Cardiac muscle cell (in vitro differentiated cells and primary cell): Measurements from ENCODE around the gene SYNJ2. TPM values are rescaled to one million over a fixed set of nuclear protein-coding genes. Genes with fewer than 3 reads are reported as not detected.
A peak's percentile ranks its signal among the peaks of the same experiment; 100 is the strongest.

Experiments
- DNase-seq, 2 donors: peaks; one replicate each; pipeline versions ENCODE4 v3.0.0 to v3.0.0-alpha.2; 2010 to 2017; ENCODE audit warnings: low read depth in 1 of 2, low spot score in 1 of 2
- H3K27ac ChIP-seq: fragments of 200-600 bp; sonication (generic); 2 replicates; pipeline ENCODE4 v1.5.1; 2016
- H3K27me3 ChIP-seq: fragments of 200-600 bp; sonication (generic); 2 replicates; pipeline ENCODE4 v1.6.0; 2016; ENCODE audit warnings: control low read depth
- H3K36me3 ChIP-seq: fragments of 200-600 bp; sonication (generic); 2 replicates; pipeline ENCODE4 v1.5.1; 2016; ENCODE audit warnings: control low read depth
- H3K4me1 ChIP-seq: fragments of 200-600 bp; sonication (generic); 2 replicates; pipeline ENCODE4 v1.8.1; 2017; ENCODE audit warnings: low read depth, mild to moderate bottlenecking, mixed run types
- H3K4me3 ChIP-seq: fragments of 200-600 bp; sonication (generic); 2 replicates; pipeline ENCODE4 v1.5.1; 2016; ENCODE audit warnings: mild to moderate bottlenecking
- H3K9me3 ChIP-seq: fragments of 200-600 bp; sonication (generic); 2 replicates; pipeline ENCODE4 v1.5.1; 2017; ENCODE audit warnings: low read depth, mild to moderate bottlenecking, control low read depth
- polyA plus RNA-seq: library from polyadenylated mRNA; unstranded; fragments of >200 nt; fragmentation: Nextera tagmentation; extraction: Ambion mirVana; gene quantifications from 2 replicates; pipeline ENCODE4 v1.2.1, GENCODE V29; 2016
- total RNA-seq: library from RNA; depleted of rRNA; stranded (reverse); fragments of >200 nt; gene quantifications from 2 replicates; pipeline ENCODE4 v1.2.3, GENCODE V29; 2016
- TF ChIP-seq, protein P1 (sequence below): IDR thresholded peaks from 2 replicates; pipeline ENCODE4 v1.5.1; 2012; ENCODE audit warnings: low read depth, mild to moderate bottlenecking, low read length

SYNJ2 gene
- total and polyA plus RNA-seq, 2 experiments from 2014 or later, result 2.1 to 2.9 TPM

DNA sequence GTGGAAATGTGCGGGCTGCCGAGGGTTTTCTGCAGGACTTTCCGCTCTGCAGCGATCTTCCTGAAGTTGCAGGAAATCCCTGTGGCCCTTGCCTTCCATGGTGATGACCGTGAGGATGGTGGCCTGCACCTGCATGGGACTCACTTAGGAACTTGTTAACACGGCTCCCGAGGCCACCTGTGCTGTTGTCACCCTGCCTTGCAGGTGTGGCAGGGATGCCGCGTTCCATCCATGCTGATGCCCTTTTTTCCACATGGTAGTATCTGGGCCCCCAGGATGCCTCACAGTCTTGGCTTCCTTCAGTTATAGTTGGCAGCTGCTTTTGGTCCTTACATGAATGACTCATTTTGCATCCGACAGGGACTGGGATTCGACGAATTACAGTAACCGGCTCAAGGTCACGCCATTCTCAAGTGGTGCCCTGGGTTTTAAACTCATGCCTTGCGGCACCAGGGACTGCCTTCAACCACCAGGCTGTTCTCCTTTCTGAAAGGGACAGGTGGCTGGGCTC, 37.2 kb downstream of the SYNJ2 start:
- Histone ChIP-seq H3K27me3 (no peaks in the 10 kb centered on the region), H3K36me3 (no peaks in the 10 kb centered on the region), H3K27ac (no peak overlapping the region), H3K9me3 (no peaks in the 10 kb centered on the region), H3K4me1 (no peaks in the 10 kb centered on the region), H3K4me3 (no peak overlapping the region)
- DNase-seq, result peak in 1 of 2 donors; percentile 63
- TF ChIP-seq, protein P1, sequence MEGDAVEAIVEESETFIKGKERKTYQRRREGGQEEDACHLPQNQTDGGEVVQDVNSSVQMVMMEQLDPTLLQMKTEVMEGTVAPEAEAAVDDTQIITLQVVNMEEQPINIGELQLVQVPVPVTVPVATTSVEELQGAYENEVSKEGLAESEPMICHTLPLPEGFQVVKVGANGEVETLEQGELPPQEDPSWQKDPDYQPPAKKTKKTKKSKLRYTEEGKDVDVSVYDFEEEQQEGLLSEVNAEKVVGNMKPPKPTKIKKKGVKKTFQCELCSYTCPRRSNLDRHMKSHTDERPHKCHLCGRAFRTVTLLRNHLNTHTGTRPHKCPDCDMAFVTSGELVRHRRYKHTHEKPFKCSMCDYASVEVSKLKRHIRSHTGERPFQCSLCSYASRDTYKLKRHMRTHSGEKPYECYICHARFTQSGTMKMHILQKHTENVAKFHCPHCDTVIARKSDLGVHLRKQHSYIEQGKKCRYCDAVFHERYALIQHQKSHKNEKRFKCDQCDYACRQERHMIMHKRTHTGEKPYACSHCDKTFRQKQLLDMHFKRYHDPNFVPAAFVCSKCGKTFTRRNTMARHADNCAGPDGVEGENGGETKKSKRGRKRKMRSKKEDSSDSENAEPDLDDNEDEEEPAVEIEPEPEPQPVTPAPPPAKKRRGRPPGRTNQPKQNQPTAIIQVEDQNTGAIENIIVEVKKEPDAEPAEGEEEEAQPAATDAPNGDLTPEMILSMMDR, result no peak

- Histone ChIP-seq H3K4me3 (no peak overlapping the region), H3K4me1 (no peaks in the 10 kb centered on the region), H3K9me3 (no peaks in the 10 kb centered on the region), H3K27me3 (no peaks in the 10 kb centered on the region), H3K36me3 (no peaks in the 10 kb centered on the region), H3K27ac (no peak overlapping the region)
- TF ChIP-seq, protein P1, result no peak
- DNase-seq, result no peak
Observed at GRCh38 chr6:158019416-158019815, 37.8 kb downstream of the SYNJ2 start.

DNA sequence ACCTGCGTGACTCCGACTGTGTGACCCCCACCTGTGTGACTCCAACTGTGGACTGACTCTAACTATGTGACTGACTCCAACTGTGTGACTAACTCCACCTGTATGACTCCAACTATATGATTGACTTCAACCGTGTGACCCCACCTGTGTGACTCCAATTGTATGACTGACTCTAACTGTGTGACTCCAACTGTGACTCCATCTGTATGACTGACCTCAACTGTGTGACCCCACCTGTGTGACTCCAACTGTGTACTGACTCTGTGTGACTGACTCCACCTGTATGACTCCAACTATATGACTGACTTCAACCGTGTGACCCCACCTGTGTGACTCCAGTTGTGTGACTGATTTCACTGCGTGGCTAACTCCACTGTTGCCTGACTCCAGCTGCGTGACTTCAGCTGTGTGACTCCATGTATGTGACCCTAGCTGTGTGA, 38.6 kb downstream of the SYNJ2 start:
- H3K27ac ChIP-seq, result no peak overlapping the region
- H3K4me1 ChIP-seq, result no peaks in the 10 kb centered on the region
- H3K36me3 ChIP-seq, result no peaks in the 10 kb centered on the region
- no peaks in the 10 kb centered on the region for H3K27me3 ChIP-seq
- no peak for DNase-seq
- H3K9me3 ChIP-seq, result no peaks in the 10 kb centered on the region
- TF ChIP-seq, protein P1, result no peak
- no peak overlapping the region for H3K4me3 ChIP-seq

- H3K27ac ChIP-seq, result no peak overlapping the region
- H3K36me3 ChIP-seq, result no peaks in the 10 kb centered on the region
- H3K9me3 ChIP-seq, result no peaks in the 10 kb centered on the region
- no peak for DNase-seq
- TF ChIP-seq, protein P1, result no peak
- no peak overlapping the region for H3K4me3 ChIP-seq
- H3K27me3 ChIP-seq, result no peaks in the 10 kb centered on the region
- no peaks in the 10 kb centered on the region for H3K4me1 ChIP-seq
Observed at GRCh38 chr6:158020811-158021210, 39.1 kb downstream of the SYNJ2 start.

- DNase-seq, result no peak
- Histone ChIP-seq H3K4me3 (no peak overlapping the region), H3K9me3 (no peaks in the 10 kb centered on the region), H3K27me3 (no peaks in the 10 kb centered on the region), H3K27ac (no peak overlapping the region), H3K36me3 (no peaks in the 10 kb centered on the region), H3K4me1 (no peaks in the 10 kb centered on the region)
- TF ChIP-seq, protein P1, result no peak
Observed at GRCh38 chr6:158021376-158021775, 39.7 kb downstream of the SYNJ2 start.
